HS-27A (cell line): ENCODE measurements around the gene DENND4C.
A peak's percentile ranks its signal among the peaks of the same experiment; 100 is the strongest.
"Not testable (repeated sequence)": the region's sequence is repeated elsewhere in the genome, so short reads cannot be mapped to it uniquely, and the experiment has no call there.

Experiments used
- DNase-seq: peaks from one replicate; pipeline ENCODE4 v3.0.0-alpha.2; 2012; ENCODE audit warnings: low read depth, missing footprints

The DENND4C gene

DNA sequence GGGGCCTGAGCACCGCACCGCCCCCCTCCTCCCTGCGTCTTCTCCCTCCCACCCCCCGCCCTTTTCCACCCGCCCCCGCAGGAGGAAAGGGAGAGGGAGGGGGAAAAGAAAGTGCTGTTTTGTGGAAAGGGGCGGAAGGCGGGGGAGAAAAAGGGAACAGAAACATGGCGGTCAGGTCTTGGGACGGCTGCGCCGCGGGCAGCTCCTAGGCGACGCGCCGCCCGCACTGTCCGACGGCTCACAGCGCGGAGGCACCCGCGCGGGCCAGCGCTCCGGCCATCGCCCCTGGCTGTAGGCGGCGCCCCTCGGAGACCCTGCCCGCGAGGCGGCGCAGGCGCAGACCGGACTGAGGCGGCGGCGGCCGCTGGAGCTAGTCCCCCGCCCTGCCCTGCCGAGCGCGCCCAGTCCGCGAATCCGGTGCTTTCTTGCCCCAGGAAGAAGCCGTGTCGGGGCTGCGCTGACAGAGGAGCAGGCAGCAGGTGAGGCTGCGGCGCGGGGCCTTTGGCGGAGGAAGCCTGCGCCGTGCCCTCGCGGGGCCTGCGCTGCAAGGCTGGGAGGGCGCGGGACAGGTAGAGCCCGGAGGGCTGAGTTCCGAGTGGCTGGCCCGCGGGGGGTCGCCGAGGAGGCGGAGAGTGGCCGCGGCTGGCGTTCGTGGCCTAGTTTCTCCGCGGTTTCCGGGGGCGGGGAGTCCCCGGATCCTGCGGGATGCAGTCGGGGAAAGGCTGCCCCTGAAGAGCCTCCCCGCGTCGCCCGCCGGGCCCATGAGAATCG is at the start of gene DENND4C:
DENND4C (plus strand) TSS at position 339 of the 771 bp plus-strand sequence. CDS start 45,482 bp downstream, outside the sequence.
- DNase-seq: peak; percentile 50

DNA sequence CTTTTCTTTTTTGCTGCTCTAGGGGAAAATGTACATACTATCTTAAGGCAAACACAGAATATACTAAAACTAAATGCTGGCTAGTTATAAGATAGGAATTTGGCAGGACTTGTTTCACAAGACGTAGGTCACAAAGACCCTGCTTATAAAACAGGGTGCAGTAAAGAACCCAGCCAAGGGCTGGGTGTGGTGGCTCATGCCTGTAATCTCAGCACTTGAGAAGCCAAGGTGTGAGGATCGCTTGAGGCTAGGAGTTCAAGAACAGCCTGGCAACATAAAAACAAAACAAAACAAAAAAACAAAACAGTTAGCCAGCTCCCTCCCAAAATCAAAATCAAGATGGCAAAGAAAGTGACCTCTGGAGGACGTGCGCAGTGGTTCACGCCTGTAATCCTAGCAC is 49.5 kb upstream of the DENND4C start:
- DNase-seq: no peak

DNA sequence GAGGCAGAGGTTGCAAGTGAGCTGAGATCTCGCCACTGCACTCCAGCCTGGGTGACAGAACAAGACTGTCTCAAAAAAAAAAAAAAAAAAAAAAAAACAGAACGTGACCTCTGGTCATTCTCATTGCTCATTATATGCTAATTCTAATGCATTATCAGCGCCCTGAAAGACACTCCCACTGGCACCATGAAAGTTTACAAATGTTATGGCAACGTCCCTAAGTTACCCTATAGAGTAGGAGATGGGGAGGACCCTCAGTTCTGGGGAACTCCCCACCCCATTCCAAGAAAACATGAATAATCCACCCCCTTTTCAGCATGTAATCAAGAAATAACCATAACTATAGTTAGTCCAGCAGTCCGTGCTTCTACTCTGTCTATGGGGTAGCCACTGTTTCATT is 48.9 kb upstream of the DENND4C start:
- no peak for DNase-seq

DNA sequence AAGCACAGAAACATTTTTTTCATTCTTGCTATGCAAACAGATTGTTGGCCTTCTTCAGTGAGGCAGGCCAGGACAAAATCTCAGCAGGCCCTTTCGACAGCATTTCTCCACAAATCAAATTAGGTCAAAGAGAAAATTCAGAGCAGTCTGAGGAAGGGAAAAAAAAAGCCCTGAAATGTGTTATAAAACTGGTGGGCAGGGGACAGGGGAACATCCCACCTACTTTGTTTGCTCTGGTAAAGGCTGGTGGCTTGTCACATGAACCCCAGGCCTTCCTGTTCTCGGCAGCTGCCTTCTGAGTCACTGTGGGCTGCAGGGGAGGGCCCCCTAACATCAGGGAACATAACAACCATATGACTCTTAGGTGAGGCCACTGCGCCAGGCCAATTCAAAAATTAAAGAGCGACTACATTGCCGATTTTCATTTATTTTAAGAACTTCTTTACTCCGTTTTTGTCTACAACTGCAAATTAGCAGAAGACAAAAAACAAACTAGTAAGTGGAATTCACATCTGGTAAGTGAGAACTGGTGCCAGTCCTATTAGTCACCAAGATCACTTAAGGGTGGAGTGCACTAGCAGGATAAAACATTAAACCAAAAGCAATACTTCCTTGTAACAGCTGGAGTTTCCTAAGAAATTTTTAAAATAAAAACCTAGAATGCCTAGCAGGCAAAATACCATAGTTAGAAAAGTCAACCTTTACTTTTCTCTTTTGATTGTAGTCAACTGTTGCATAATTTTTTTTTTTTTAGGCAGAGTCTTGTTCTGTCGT is 46.2 kb upstream of the DENND4C start:
- DNase-seq: peak; percentile 49

DNA sequence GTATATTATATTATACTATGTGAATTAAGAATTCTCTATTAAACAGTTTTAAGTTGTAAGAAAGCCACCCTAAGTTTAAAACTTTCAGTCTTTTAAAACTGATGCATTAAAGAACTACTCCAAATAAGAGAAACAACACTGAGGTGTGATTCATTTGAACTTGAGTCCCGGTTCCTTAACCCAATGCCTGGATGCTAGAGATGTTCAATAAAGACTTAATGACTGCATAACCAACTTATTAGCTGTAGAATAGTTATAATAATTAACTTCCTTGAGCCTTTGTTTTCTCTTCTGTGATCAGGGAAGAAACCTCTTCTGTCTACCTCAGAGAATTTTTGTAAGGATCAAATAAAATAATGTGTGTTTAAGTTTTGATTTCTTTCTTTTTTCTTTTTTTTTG is 45.3 kb upstream of the DENND4C start:
- DNase-seq: no peak

DNA sequence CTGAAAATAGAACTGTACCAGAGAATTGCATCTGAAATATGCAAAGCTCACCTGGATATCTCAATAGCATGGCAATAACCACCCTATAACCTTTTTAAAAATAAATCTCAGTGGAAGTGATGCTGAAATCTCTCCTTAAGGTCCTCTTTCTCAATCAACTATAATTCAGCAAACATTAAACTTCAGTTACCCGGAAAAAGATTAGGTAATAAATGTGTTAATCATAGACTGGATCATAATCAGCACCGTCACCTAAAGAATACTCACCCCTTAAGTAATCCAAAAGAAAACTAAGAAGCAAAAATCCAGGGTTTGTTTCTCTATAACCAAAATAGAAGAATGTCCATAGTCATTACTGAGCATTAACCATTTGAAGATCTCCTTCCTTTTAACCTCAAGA is 44.3 kb upstream of the DENND4C start:
- DNase-seq: no peak

DNA sequence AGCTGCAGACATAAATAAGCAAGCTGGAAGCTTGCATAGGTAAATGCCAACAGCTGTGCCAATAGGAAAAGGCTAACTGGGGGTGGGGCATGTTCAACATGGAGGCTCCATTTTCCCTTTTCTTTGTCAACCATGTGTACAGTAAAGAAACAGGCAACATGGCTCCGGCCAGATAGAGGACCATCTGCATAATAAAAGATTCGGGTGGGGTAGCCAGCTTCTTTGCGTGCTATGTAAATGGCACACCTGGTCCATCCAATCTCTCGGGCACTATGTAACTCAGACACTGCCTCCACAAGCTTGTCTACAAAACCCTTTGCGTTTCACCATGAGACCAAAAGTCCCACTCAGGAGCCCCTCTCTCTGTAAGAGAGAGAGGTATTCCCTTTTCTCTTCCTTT is 41.7 kb upstream of the DENND4C start:
- DNase-seq: no peak

DNA sequence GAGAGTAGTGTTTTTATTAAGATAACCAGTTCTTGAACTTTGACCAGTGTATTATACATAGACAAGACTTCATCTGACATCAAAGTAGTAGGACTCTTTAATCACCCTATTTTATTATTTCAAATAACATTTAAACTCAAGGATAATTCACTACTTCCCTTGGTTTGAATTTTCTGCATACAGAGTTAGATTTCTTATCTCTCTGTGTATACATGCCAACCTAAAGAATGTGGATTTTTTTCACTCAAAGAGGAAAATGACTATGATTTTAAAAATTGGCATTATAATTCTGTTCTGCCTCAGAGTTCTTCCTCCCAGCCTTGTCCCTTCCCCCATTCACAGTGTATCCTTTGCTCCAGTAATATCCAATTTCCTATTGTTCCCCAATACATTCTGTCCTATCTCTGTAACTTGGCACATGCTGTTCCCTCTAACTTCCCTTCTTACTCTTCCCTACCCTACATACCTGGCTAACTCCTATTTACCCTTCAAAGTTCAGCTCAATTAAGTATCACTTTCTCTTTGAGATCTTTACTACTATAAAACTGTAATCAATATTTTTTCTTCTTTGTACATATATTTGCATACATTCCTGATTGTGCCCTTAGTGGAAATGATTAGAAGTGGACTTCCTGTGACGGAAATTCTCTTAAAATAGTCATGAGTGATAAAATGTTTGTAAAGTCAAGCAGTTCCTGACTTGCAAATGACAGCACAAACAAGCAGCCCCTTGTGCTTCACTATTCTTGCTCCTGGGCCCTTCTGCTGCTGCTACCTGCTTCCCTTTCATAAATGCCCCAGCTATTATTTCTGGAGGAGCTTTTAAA is 38.1 kb upstream of the DENND4C start:
- DNase-seq: no peak

DNA sequence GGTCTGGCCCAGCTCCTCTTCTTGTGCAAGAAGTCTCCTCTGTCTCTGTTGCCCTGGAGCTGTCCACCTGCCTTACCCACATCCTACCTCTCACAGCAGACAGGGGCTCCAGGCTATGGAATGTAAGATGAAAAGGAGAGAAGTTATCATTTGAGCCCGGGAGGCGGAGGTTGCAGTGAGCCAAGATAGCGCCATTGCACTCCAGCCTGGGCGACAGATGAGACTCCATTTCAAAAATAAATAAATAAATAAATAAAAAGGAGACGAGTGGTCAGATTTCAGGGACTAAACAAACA is 37.5 kb upstream of the DENND4C start:
- DNase-seq: no peak

DNA sequence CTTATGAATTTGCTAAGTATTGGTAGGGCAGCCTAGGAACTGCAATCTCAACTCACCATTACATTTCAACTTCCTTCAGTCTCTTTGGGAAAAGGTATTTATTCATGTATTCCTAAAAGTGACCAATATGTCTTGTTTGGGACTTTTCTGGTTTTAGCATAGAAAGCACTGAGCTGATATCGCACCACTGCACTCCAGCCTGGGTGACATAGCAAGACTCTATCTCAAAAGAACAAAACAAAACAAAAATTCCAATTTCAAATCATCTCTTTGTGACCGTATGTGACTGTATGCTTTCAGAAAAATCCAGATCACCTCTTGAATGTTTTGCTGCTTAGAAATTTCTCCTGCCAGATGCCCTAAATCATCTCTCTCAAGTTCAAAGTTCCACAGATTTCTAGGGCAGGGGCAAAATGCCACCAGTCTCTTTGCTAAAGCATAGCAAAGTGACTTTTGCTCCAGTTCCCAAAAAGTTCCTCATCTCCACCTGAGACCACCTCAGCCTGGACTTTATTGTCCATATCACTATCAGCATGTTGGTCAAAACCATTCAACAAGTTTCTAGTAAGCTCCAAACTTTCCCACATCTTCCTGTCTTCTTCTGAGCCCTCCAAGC is 37.0 kb upstream of the DENND4C start:
- not testable (repeated sequence) for DNase-seq

DNA sequence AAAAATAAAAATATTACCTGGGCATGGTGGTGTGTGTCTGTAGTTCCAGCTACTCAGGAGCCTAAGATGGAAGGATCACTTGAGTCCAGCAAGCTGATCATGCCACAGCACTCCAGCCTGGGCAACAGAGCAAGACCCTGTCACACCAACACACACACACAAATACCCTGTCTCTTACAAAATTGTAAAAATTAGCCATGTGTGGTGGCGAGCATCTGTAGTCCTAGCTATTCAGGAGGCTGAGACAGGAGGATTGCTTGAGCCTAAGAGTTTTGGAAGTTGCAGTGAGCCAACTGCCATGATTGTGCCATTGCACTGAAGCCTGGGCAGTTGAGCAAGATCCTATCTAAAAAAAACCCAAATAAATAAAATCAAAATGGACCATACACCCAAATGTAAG is 32.1 kb upstream of the DENND4C start:
- DNase-seq: no peak

DNA sequence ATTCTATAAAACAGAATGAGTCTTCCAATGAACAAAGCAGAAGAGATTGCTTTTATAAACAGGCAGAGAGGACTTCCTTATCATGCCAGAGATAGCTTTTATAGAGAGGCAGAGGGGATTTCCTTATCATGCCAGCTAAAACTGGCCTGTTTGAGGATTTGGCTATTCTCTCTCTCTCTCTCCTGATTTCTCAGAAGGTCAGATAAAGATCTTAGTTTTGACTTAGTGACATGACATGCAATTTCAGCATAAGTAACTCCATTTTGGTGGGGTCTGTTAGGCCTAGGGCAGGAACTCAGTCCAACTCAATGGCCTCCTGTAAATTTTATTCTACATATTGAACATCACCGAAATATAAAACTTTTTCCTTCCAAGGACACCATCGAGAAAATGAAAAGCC is 31.5 kb upstream of the DENND4C start:
- DNase-seq: no peak

DNA sequence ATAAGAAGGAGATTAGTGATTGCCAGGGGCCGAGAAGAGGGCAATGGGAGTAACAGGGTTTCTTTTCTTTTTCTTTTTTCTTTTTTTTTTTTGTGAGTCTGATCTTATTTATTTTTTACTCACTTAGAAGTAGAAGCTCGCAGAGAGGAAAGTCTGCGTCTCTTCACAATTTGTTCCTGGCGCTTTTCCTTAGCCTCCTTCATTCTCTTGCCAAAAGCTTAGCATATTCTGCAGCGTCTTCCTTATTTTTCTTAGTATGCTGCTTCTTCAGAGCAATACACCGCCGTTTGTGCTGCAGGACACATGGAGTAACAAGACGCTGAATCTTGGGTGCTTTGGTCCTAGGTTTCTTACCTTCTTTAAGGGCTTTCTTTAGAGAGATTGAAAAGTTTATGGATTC is 30.3 kb upstream of the DENND4C start:
- no peak for DNase-seq

DNA sequence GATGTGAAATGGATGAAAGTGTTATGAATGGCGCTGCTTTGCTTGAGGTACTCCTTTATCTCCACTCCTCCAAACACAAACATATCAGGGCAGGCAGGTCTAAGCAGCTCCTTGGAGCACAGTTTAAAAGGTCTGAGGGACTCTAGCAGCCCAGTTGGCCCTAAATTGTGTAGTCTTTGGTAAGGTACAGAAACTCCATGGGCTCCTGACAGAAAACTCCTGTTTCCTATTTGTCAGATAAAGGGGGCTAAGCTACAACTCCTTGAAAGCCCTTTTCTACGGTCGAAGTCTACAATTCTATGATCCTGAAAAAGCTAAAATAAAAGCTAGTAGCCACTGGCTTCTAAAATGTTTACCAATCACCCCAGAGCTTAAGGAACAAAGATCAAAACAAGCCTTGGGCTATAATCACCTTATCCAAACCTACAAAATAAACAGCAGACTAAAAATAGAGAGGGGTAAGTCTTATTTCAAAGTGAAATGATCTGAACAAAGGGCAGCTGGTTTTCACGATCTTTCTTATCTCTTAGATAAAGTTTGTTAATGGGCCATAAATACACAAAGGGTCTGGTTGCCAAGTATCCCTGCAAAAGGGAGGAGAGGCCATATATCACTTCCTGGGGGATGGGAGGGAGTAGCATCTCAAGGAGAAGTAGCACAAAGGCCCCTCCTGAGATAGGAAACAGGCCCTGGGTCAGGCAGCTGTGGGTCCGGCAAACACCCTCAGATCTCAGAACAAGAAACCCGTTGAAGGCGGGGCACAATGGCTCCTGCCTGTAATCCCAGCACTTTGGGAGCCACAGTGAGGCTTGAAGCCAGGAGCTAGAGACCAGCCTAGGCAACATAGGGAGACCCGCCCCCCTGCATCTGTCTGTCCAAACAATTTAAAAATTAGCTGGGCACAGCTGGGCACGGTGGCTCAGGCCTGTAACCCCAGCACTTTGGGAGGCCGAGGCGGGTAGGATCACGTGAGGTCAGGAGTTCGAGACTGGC is 28.3 kb upstream of the DENND4C start:
- no peak for DNase-seq

DNA sequence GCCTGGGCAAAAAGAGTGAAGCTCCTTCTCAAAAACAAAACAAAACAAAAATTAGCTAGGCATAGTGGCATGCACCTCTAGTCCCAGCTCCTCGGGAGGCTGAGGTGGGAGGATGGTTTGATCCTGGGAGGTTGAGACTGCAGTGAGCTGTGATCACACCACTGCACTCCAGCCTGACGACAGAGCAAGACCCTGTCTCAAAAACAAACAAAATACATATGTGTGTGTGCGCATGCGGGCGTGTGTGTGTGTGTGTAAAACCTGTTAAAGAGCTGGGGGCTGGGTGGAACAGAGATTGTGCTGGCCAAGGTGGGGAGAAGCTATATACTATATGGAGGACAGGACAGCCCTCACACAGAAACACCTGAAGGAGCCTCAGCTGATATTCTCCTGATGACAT is 27.4 kb upstream of the DENND4C start:
- DNase-seq: no peak

DNA sequence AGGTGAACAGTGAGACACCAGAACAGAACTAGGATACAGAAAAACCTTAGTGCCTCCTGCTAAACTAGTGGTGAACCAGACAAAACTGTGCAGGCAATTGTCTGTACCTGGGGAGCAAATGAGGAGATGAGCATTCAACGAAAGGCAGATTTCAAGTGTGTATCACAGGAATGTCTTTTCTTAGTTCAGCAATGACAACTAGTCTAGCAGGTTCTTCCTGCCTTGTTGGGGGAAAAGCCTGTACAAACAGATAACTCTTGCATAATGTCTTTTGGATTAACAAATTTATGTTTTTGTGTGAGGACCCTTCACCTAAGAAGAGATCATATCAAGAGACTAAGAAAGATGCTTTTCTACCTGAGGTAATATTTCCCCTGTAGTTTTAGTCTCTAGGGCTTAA is 21.8 kb upstream of the DENND4C start:
- no peak for DNase-seq

DNA sequence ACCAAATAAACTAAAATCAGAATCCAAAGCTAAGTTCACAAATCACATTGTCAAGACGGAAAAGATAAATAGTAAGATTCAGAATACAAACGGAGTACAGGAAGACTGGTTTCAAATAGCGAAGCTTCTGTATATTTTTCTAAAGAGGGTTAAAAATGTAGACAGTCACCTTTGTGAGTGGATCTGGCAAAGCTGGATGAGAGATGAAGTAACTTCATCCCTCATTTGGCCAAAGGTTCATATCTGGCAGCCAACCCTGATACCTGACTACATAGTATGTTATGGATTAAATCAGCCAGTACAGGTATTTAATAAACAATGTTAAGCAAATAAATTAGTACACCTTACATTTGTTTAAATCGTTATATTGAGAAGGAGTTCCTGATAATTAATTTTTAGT is 21.3 kb upstream of the DENND4C start:
- DNase-seq: no peak

DNA sequence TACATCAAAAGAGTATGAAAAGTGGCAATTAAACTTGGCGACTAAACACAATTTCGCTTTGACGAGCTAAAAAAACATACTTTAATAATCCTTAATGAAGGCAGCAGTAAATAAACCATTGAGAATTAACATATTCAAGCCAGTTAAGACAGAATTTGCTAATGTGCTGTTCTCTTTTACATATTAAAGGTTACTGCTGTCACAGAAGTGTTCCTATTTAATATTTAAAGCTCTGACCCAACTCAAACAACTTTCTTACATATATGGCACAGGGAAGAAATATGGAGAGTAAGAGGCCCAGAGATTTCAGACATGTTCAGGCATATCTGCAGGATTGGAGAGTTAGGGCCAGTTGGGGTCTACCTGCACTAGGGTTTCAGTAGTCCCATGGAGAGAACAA is 16.7 kb upstream of the DENND4C start:
- no peak for DNase-seq

DNA sequence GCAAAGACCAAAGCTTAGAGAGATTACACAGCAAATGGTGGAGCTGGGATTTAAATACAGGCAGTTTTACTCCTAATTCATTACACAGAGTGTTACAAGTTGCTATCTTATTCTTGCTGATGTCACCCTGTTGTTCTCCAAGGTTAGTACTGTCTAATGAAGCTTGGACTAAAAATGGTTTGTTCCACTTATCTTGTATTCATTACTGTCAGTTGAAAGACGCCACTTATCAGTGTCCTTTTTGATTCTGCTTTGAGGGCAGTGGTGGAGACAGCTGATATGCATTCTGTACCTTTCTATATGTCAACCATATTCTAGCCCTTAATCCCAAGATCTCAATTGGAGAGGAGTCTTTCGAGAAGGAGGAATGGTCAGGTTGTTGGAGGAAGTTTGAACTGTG is 14.0 kb upstream of the DENND4C start:
- no peak for DNase-seq

DNA sequence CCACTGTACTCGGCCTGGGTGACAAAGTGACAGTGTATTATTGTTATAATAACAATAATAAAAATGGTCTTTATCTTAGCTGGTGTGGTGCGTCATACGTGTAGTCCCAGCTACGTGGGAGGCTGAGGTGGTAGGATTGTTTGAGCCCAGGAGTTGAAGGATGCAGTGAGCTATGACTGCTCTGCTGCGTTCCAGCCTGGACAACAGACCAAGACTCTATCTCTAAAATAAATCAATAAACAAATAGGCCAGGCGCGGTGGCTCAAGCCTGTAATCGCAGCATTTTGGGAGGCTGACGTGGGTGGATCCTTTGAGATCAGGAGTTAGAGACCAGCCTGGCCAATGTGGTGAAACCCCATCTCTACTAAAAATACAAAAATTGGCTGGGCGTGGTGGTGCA is 9.2 kb upstream of the DENND4C start:
- DNase-seq: no peak

DNA sequence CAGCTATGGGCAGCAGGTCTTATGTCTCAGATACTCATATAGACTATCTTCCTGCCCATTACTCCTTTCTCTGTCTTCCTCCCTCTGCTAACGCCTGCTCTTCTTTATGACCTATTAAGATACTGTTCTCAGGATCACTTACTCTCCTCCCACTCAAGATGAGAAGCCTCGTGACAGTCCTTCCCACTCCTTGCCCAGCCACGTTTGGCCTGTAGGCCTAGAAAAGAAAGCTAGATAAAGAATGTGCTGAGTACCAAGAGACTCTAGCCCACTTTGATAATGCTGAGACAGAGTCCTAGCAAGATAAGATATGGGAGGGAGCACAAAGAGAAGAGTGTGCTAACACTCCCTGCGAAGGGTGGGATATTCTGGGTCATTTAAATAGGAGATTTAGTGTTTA is 6.8 kb upstream of the DENND4C start:
- DNase-seq: no peak
